Esophagus (tissue), 2 donors: ENCODE measurements around the gene ST6GALNAC1. TPM values are rescaled to one million over a fixed set of nuclear protein-coding genes. Genes with fewer than 3 reads are reported as not detected.
"Not testable (repeated sequence)": the region's sequence is repeated elsewhere in the genome, so short reads cannot be mapped to it uniquely, and the experiment has no call there.

ENCODE experiments used
- H3K27ac ChIP-seq, 2 donors: one replicate each; pipeline ENCODE4 v1.5.1; 2013; ENCODE audit warnings: low read depth in 2 of 2, mild to moderate bottlenecking in 2 of 2, inconsistent platforms in 1 of 2, low read length in 1 of 2, moderate library complexity in 1 of 2
- H3K27me3 ChIP-seq, 2 donors: one replicate each; pipeline ENCODE4 v1.6.1; 2013; ENCODE audit warnings: low read length in 2 of 2, control low read depth in 1 of 2, mild to moderate bottlenecking in 1 of 2; ENCODE audit not compliant: insufficient read depth in 2 of 2, control insufficient read depth in 1 of 2
- H3K36me3 ChIP-seq, 2 donors: one replicate each; pipeline ENCODE4 v1.6.1; 2013; ENCODE audit warnings: low read length in 1 of 2; ENCODE audit not compliant: control insufficient read depth in 2 of 2, insufficient read depth in 2 of 2
- H3K4me1 ChIP-seq, 2 donors: one replicate each; pipeline ENCODE4 v1.6.1; 2013; ENCODE audit warnings: low read length in 1 of 2; ENCODE audit not compliant: control insufficient read depth in 2 of 2, insufficient read depth in 2 of 2
- H3K4me3 ChIP-seq, 2 donors: one replicate each; pipeline ENCODE4 v1.5.1; 2013; ENCODE audit warnings: low read length in 2 of 2, mild to moderate bottlenecking in 2 of 2, low read depth in 1 of 2, moderate library complexity in 1 of 2
- H3K9me3 ChIP-seq, 2 donors: one replicate each; pipeline ENCODE4 v1.6.1; 2013; ENCODE audit warnings: mild to moderate bottlenecking in 2 of 2, low read depth in 1 of 2, low read length in 1 of 2, moderate library complexity in 1 of 2; ENCODE audit not compliant: control insufficient read depth in 2 of 2, insufficient read depth in 1 of 2
- WGBS, 2 donors: extraction: QIAGEN DNeasy Blood & Tissue Kit; methylation state at CpG; one replicate each; pipeline ENCODE4 v1.1.7; 2013; 5-methylcytosine and 5-hydroxymethylcytosine counted together
- polyA plus RNA-seq, 2 donors: library from polyadenylated mRNA; stranded (reverse); fragments of 200-250 nt; gene quantifications; one replicate each; pipeline ENCODE4 v1.2.3, GENCODE V29; 2013
- donor health status: healthy with polysubstance abuse.
- donor health status: Bipolar disorder and iron deficiency.

Gene ST6GALNAC1
- polyA plus RNA-seq, 2 donors, result 20.1 to 40.1 TPM

- H3K36me3 ChIP-seq, result no peaks in the 10 kb centered on the region
- H3K4me3 ChIP-seq, result peak overlapping the region in 1 of 2 donors; percentile 34
- H3K27ac ChIP-seq, result no peak overlapping the region
- H3K27me3 ChIP-seq, result no peaks in the 10 kb centered on the region
- peaks cover 0 to 10% of the 10 kb centered on the region in 2 donors for H3K4me1 ChIP-seq
- no peaks in the 10 kb centered on the region for H3K9me3 ChIP-seq
- WGBS, 2 donors, result 88 to 92% methylated on average over 1 of the region's 1 CpG
Observed at GRCh38 chr17:76646712-76647111, 3.2 kb upstream of the ST6GALNAC1 start.

DNA sequence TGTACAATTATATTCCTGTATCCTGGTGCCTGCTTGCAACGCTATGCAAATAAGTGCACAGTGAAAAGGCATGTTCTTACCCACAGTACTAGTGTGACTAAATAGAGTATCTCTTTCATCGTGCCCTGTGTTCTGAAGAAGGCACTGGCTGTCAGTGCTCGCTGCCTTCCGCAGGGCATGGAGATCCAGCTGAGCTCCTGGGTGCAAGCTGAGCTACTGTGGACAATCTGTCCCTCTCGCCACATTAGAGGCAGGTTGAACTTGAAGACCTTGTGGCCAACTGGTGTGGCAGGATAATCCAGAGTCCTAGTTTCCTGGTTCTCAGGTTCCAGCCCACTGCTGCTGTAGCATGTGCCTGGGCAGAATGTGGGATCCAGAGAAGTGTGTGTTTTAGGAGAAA, 1.9 kb upstream of the ST6GALNAC1 start:
- Histone ChIP-seq H3K4me3 (peak overlapping the region in 1 of 2 donors; percentile 34), H3K27me3 (no peaks in the 10 kb centered on the region), H3K9me3 (no peaks in the 10 kb centered on the region), H3K27ac (peak overlapping the region; percentile 13 to 79), H3K4me1 (peaks cover 0 to 10% of the 10 kb centered on the region in 2 donors), H3K36me3 (no peaks in the 10 kb centered on the region)
- WGBS, 2 donors, result 37 to 60% methylated on average over 5 of the region's 5 CpGs

DNA sequence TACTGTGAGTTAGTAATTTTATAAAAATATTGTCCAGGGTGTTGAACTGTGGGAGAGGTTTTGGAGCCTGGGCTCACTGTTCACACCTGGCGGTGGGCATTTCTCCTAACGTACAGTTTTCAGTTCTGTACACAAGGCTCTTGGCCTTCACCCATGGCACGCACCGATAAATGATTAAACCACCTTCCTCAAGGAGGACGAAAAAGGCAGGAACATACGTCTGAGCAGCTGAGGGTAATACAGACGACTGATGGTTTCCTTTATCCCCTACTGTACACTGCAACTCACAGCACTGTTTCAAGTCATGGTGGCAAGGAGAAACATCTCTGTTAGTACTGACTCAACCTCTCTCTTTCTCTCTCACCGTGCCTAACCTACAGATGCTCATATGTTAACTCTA, 1.4 kb upstream of the ST6GALNAC1 start:
- WGBS, 2 donors, result 45 to 63% methylated on average over 8 of the region's 8 CpGs
- Histone ChIP-seq H3K27me3 (no peaks in the 10 kb centered on the region), H3K9me3 (no peaks in the 10 kb centered on the region), H3K4me1 (peaks cover 0 to 10% of the 10 kb centered on the region in 2 donors), H3K36me3 (no peaks in the 10 kb centered on the region), H3K4me3 (no peak overlapping the region), H3K27ac (peak overlapping the region; percentile 26 to 65)

DNA sequence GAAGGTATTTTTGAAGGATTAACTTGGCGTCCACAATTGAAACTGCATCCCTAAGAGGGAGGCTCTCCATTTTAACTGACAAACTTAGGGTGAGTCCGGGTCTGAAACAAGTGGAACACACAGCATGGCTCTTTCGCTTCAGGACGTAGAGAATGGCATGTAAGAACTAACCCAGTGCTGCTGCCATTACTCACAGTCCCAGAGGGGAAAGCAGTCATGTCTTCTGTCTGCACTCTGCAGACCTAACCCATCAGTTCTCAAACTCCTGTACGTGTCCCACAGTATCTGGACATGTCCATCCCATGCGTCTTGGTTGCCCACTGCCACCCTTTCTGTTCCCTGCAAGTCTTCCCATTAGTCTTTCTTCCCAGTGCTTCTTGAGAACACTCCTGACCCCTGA, 563 bp downstream of the ST6GALNAC1 start:
- WGBS, 2 donors, result 53 to 80% methylated on average over 6 of the region's 6 CpGs
- Histone ChIP-seq H3K36me3 (no peaks in the 10 kb centered on the region), H3K4me3 (peak overlapping the region; percentile 44 to 50), H3K4me1 (peaks cover 0 to 10% of the 10 kb centered on the region in 2 donors), H3K27me3 (no peaks in the 10 kb centered on the region), H3K9me3 (no peaks in the 10 kb centered on the region), H3K27ac (peak overlapping the region; percentile 87 to 92)

GRCh38 chr17:76642032-76642561, 1.5 kb downstream of the ST6GALNAC1 start:
- 77 to 78% methylated on average over 5 of the region's 5 CpGs for WGBS, 2 donors
- Histone ChIP-seq H3K27ac (no peak overlapping the region), H3K4me1 (peaks cover 0 to 10% of the 10 kb centered on the region in 2 donors), H3K36me3 (no peaks in the 10 kb centered on the region), H3K9me3 (no peaks in the 10 kb centered on the region), H3K4me3 (peak overlapping the region; percentile 44 to 50), H3K27me3 (no peaks in the 10 kb centered on the region)

GRCh38 chr17:76641501-76641900, 2.1 kb downstream of the ST6GALNAC1 start:
- Histone ChIP-seq H3K27me3 (no peaks in the 10 kb centered on the region), H3K9me3 (no peaks in the 10 kb centered on the region), H3K36me3 (no peaks in the 10 kb centered on the region), H3K4me1 (peaks cover 0 to 10% of the 10 kb centered on the region in 2 donors), H3K4me3 (peak overlapping the region in 1 of 2 donors; percentile 16), H3K27ac (no peak overlapping the region)
- 27 to 30% methylated on average over 3 of the region's 3 CpGs for WGBS, 2 donors

DNA sequence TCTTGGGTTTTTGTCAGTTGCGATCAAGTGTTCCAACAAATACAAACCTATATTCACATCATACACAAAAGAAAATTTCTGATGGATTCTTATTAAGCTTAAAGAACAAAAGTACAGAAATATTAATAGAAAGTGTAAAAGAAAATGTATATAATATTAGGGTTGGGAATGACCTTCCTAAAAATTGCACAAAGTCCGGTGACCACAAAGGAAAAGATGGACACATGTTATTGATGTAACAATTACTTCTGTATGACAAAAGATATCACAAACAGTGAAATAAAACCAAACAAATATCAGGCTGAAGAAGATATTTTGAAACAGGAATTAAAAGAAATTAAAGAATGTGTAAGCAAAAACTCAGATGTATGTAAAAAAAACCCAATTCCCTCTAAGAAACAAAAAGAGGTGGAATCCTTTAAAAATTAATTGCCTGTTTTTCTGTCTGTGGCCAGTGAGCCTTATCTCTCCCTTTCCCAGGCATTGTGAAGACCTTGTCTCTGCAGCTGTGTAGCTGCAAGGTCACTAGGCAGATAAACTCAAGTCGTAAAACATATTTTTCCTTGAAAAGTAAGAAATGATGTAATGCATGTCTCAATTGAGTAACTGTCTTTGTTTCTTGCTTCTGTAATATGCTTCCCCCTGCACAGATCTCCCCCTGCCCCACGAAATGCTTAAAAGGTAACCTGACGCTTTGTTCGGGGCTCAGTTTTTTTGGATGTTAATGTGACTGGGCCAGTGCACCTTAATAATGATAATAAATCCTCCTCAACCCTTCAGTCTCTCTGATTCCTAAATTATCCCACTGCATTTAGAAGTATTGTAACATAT, 2.8 kb downstream of the ST6GALNAC1 start:
- Histone ChIP-seq H3K36me3 (no peaks in the 10 kb centered on the region), H3K4me1 (peaks cover 0 to 10% of the 10 kb centered on the region in 2 donors), H3K27me3 (no peaks in the 10 kb centered on the region), H3K27ac (no peak overlapping the region), H3K4me3 (no peak overlapping the region), H3K9me3 (no peaks in the 10 kb centered on the region)
- WGBS, 2 donors, result 58 to 69% methylated on average over 6 of the region's 6 CpGs

DNA sequence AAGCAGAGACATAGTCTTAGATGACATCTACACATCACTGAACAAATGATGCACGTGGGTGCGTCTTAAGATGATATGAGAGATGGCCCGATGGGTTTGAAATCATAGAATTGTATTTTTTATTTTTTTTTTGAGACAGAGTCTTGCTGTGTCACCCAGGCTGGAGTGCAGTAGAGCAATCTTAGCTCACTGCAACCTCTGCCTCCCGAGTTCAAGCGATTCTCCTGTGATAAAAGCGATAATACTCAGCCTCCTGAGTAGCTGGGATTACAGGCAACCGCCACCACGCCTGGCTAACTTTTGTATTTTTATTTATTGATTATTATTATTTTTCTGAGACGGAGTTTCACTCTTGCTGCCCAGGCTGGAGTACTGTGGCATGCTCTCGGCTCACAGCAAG, 5.3 kb downstream of the ST6GALNAC1 start:
- H3K4me3 ChIP-seq, result no peak overlapping the region
- H3K27me3 ChIP-seq, result no peaks in the 10 kb centered on the region
- H3K4me1 ChIP-seq, result no peaks in the 10 kb centered on the region
- H3K9me3 ChIP-seq, result no peaks in the 10 kb centered on the region
- no peak overlapping the region for H3K27ac ChIP-seq
- WGBS, 2 donors, result 93 to 95% methylated on average over 10 of the region's 10 CpGs
- no peaks in the 10 kb centered on the region for H3K36me3 ChIP-seq

DNA sequence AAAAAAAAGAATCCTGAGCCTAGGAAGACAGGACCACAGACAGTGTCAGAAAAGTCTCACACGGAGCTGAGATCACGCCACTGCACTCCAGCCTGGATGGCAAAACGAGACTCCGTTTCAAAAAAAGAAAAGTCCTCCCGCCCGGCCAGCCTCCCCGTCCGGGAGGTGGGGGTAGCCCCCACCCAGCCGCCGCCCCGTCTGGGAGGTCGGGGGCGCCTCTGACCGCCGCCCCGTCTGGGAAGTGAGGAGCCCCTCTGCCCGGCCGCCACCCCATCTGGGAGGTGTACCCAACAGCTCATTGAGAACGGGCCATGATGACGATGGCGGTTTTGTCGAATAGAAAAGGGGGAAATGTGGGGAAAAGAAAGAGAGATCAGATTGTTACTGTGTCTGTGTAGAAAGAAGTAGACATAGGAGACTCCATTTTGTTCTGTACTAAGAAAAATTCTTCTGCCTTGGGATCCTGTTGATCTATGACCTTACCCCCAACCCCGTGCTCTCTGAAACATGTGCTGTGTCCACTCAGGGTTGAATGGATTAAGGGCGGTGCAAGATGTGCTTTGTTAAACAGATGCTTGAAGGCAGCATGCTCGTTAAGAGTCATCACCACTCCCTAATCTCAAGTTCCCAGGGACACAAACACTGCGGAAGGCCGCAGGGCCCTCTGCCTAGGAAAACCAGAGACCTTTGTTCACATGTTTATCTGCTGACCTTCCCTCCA, 6.9 kb downstream of the ST6GALNAC1 start:
- not testable (repeated sequence) for H3K4me1 ChIP-seq, H3K4me3 ChIP-seq, H3K27me3 ChIP-seq, H3K9me3 ChIP-seq, H3K36me3 ChIP-seq, H3K27ac ChIP-seq
- WGBS, 2 donors, result 82 to 90% methylated on average over 20 to 22 of the region's 27 CpGs
